AG04450 (cell line): Measurements from ENCODE around the gene MGLL. TPM values are rescaled to one million over a fixed set of nuclear protein-coding genes. Genes with fewer than 3 reads are reported as not detected.
A peak's percentile ranks its signal among the peaks of the same experiment; 100 is the strongest.

ENCODE experiments used
- CTCF ChIA-PET: fragments of 300-600, 350-600 bp; formaldehyde crosslinking; extraction: SDS; loops from one replicate; lab custom pipeline; 2022; ENCODE audit warnings: antibody characterized with exemption, inconsistent platforms; lab: Charles Lee
- POLR2A ChIA-PET: fragments of 350-600 bp; formaldehyde crosslinking; extraction: SDS; loops from one replicate; lab custom pipeline; 2021; ENCODE audit warnings: antibody characterized with exemption, inconsistent platforms; lab: Yijun Ruan, JAX
- DNase-seq: peaks from one replicate; pipeline ENCODE4 v3.0.0-alpha.2; 2011; ENCODE audit warnings: low read depth, low spot score
- H3K27ac ChIP-seq: one replicate; pipeline ENCODE4 v1.5.1; 2012; ENCODE audit warnings: low read depth, low read length, control low read depth
- H3K27me3 ChIP-seq: one replicate; pipeline ENCODE4 v1.6.0; 2012; ENCODE audit warnings: low read length; ENCODE audit not compliant: control insufficient read depth, insufficient read depth
- H3K4me3 ChIP-seq: 2 replicates; pipeline ENCODE4 v1.5.1; 2011; ENCODE audit warnings: mild to moderate bottlenecking, low read depth, low read length, control low read depth
- H3K9me3 ChIP-seq: 2 replicates; pipeline ENCODE4 v1.5.1; 2012; ENCODE audit warnings: low read length; ENCODE audit not compliant: control insufficient read depth, insufficient read depth
- CTCF ChIP-seq: IDR thresholded peaks from 2 replicates; pipeline ENCODE4 v1.5.1; 2011; ENCODE audit warnings: low read depth, low read length, control low read depth, inconsistent platforms
- polyA plus RNA-seq: library from polyadenylated mRNA; depleted of rRNA; stranded (reverse); fragments of >200 nt; gene quantifications from 2 replicates; pipeline ENCODE4 v1.2.3, GENCODE V29; 2011

Gene MGLL
- polyA plus RNA-seq, 1 experiment = 49.1 TPM

DNA sequence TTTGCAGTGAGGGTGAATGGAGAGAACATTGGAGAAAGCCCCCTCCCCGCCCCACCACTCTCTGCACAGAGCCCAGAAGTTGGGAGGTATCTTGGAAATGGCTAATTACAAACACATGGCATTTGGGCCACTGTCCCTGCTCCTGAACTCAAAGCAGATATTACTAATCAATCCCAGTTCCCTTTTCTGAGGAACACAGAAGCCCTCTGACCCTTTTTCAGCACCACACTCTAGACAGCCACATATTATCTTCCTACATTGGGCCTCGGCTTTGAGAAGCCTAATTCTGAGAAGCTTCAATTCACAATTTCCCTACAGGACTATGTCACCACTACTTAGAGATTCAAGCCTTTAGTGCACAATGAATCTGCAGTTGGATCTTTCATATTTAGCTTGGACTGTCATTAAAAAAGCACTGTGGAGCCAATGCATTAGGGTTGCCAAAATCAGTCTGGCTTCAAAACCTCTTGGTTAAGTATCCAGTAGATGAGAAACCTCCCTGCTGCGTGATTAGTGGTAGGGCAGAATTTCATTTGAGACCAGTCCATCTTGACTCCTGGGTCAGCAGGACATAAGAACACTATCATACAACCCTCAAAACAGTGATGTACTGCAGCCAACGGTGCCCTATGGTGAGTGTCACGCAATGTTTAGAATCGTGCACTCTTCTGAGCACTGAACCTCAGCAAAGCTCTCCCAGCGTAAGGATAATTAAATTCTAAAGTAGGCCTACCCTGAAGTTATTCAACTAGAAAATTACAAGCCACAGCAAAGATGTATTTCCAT is 26.1 kb downstream of the MGLL start:
- Histone ChIP-seq H3K9me3 (no peaks in the 10 kb centered on the region), H3K4me3 (no peak overlapping the region), H3K27ac (no peak overlapping the region), H3K27me3 (no peaks in the 10 kb centered on the region)
- ChIA-PET POLR2A (no interaction called here), CTCF (no interaction called here)
- no peak for TF ChIP-seq CTCF
- no peak for DNase-seq

- ChIA-PET CTCF (no interaction called here), POLR2A (no interaction called here)
- Histone ChIP-seq H3K4me3 (no peak overlapping the region), H3K27me3 (no peaks in the 10 kb centered on the region), H3K27ac (no peak overlapping the region), H3K9me3 (no peaks in the 10 kb centered on the region)
- no peak for TF ChIP-seq CTCF
- DNase-seq = no peak
These were observed 27.3 kb downstream of the MGLL start for GRCh38 chr3:127794972-127795371.

DNA sequence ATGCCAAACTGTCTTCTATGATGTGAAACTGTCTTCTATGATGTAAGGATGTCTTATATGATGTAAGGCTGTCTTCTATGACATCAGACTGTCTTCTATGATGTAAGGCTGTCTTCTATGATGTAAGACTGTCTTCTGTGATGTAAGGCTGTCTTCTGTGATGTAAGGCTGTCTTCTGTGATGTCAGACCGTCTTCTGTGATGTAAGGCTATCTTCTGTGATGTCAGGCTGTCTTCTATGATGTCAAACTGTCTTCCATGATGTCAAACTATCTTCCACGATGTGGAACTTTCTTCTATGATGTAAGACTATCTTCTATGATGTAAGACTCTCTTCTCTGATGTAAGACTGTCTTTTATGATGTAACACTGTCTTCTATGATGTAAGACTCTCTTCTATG is 27.9 kb downstream of the MGLL start:
- Histone ChIP-seq H3K4me3 (no peak overlapping the region), H3K27me3 (no peaks in the 10 kb centered on the region), H3K9me3 (no peaks in the 10 kb centered on the region), H3K27ac (no peak overlapping the region)
- CTCF ChIA-PET = no interaction called here
- DNase-seq = no peak
- POLR2A ChIA-PET = no interaction called here
- no peak for TF ChIP-seq CTCF

DNA sequence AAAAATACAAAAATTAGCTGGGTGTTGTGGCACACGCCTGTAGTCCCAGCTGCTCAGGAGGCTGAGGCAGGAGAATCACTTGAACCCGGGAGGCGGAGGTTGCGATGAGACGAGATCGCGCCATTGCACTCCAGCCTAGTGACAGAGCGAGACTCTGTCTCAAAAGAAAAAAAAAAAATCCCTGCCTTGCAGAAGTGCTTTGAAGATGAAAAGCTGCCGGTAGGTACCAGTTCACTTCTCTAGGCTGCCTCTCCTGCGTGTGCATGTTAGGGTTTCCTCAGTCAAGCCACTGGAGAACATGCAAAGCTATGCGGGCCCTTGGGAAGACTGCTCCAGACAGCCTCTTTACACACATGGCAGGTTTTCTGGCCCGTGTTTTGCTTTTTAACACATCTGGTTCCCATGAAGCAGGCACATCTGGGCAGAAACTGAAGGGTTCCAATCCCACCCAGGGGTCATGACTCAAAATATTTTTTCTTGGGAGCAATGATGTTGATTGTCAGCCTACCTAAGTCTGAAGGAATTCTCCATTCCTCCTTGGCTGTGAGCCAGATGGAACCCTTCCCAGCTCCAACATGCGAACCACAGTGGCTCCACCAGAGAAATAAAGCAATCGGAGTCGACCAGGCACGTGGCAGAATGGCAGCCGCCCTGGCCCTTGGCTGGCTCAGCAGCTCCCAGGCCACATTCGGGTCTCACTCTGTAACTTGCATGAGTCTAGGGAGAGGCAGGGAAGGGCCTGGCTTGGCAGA is 29.6 kb downstream of the MGLL start:
- Histone ChIP-seq H3K9me3 (no peaks in the 10 kb centered on the region), H3K27me3 (no peaks in the 10 kb centered on the region), H3K4me3 (no peak overlapping the region), H3K27ac (peak overlapping the region; percentile 94)
- no peak for TF ChIP-seq CTCF
- CTCF ChIA-PET = interaction anchor here (0.6 to 1.2 kb wide), 2 partner anchors 29 to 102 kb away, joined by 3 to 4 read pairs; partner anchors contain the start of gene MGLL
- DNase-seq = peak; percentile 95
- POLR2A ChIA-PET = interaction anchor here (0.5 to 1.2 kb wide), 4 partner anchors 11 to 54 kb away, joined by 3 to 8 read pairs (median 5); no protein-coding TSS in a partner anchor
